ENCODE results near the gene RXFP2. TPM values are rescaled to one million over a fixed set of nuclear protein-coding genes. Genes with fewer than 3 reads are reported as not detected.

RXFP2 gene
- total and polyA plus RNA-seq, 9 of the 15 experiments (the other 6 are each of a cell fraction or from before 2014, with no cell fraction given), result not detected

- H3K36me3 ChIP-seq (ENCODE audit: control insufficient read depth, insufficient read depth, low read length), result no peaks in the 10 kb centered on the region
- H3K9me1 ChIP-seq (ENCODE audit: control insufficient read depth, insufficient read depth, low read length), result no peaks in the 10 kb centered on the region
- H3K27ac ChIP-seq (ENCODE audit: extremely low read depth, low read depth, low read length), result no peak overlapping the region
- WGBS (ENCODE audit: insufficient coverage, low coverage, missing lambda C conversion rate), result 0% methylated on average over 2 of the region's 2 CpGs
- no peak overlapping the region for H2AFZ ChIP-seq (ENCODE audit: low read depth, low read length)
- H3K4me1 ChIP-seq (replicated peaks in 1 of 2; ENCODE audit: control insufficient read depth in 2 of 2, insufficient read depth in 2 of 2, low read length in 2 of 2), result no peaks in the 10 kb centered on the region
- no peak overlapping the region for H3K9ac ChIP-seq (ENCODE audit: insufficient read depth in 1 of 2, low read depth in 2 of 2, low read length in 2 of 2)
- POLR2A ChIA-PET, result no interaction called here
- no peak overlapping the region for H3K4me3 ChIP-seq
- DNase-seq (ENCODE audit: extremely low read depth in 1 of 4, low spot score in 3 of 4) (no peak), ATAC-seq (no peak), FAIRE-seq (no peak)
- H3K4me2 ChIP-seq (ENCODE audit: insufficient read depth, low read length), result no peak overlapping the region
- intact Hi-C loops (cut with micrococcal nuclease) (no loop called here), in situ Hi-C loops (cut with MboI) (no loop called here)
- no peaks in the 10 kb centered on the region for H3K9me3 ChIP-seq (replicated peaks; ENCODE audit: control insufficient read depth, insufficient read depth, low read depth, low read length)
- BruUV-seq (replicated peaks), result no TSS peak
- CTCF ChIA-PET (ENCODE audit: low intra/inter-chr PET ratio), result no interaction called here
- H4K20me1 ChIP-seq (replicated peaks; ENCODE audit: control insufficient read depth, insufficient read depth, low read length), result no peaks in the 10 kb centered on the region
- H3K79me2 ChIP-seq (ENCODE audit: control insufficient read depth, insufficient read depth, low read length), result no peaks in the 10 kb centered on the region
- no peaks in the 10 kb centered on the region for H3K27me3 ChIP-seq (ENCODE audit: control insufficient read depth in 2 of 2, insufficient read depth in 2 of 2, low read length in 2 of 2)
- TF ChIP-seq ZNF639 (CRISPR knock-in tag; conservative IDR thresholded peaks at IDR 0.05 in 1 of 2, IDR thresholded peaks at IDR 0.05 in 1 of 2), result no peak
- no peak for TF ChIP-seq SMARCE1 (IDR thresholded peaks at IDR 0.05)
- no peak for TF ChIP-seq ATF2 (CRISPR knock-in tag; IDR thresholded peaks at IDR 0.05)
- TF ChIP-seq DMBX1 (CRISPR knock-in tag; IDR thresholded peaks at IDR 0.05; ENCODE audit: borderline replicate concordance), result no peak
- TF ChIP-seq HLTF (IDR thresholded peaks at IDR 0.05), result no peak
- no peak for TF ChIP-seq HBP1 (CRISPR knock-in tag; IDR thresholded peaks at IDR 0.05)
- TF ChIP-seq KLF1 (tag; IDR thresholded peaks at IDR 0.05), result no peak
- TF ChIP-seq XRCC4 (IDR thresholded peaks at IDR 0.05; ENCODE audit: extremely low read depth, insufficient read depth, insufficient read length), result no peak
- no peak for TF ChIP-seq ZFP30 (CRISPR knock-in tag; IDR thresholded peaks at IDR 0.05; ENCODE audit: borderline replicate concordance)
- no peak for TF ChIP-seq JUN (IDR thresholded peaks at IDR 0.05; ENCODE audit: borderline replicate concordance, low read depth, low read length)
- no peak for TF ChIP-seq JUN (CRISPR knock-in tag; IDR thresholded peaks at IDR 0.05; ENCODE audit: borderline replicate concordance)
- TF ChIP-seq CBFB (CRISPR knock-in tag; IDR thresholded peaks at IDR 0.05), result no peak
- no peak for TF ChIP-seq ZNF347 (CRISPR knock-in tag; IDR thresholded peaks at IDR 0.05; ENCODE audit: low read depth)
- TF ChIP-seq ZNF644 (tag; IDR thresholded peaks at IDR 0.05; ENCODE audit: low read depth), result no peak
- no peak for TF ChIP-seq MITF (IDR thresholded peaks at IDR 0.05)
- TF ChIP-seq KDM1A (IDR thresholded peaks at IDR 0.05), result no peak
Observed at GRCh38 chr13:31764556-31764955, 25.2 kb downstream of the RXFP2 start.

Data from K562 (cell line).